Liver (tissue), 9 donors: ENCODE results near the gene RNPEPL1. TPM values are rescaled to one million over a fixed set of nuclear protein-coding genes. Genes with fewer than 3 reads are reported as not detected.

Experiments
- DNase-seq: peaks from one replicate; pipeline ENCODE4 v3.0.0-alpha.2; 2017; ENCODE audit warnings: low spot score
- H3K27ac ChIP-seq, 2 donors: one replicate each; pipeline ENCODE4 v1.7.0; 2013; ENCODE audit warnings: inconsistent platforms in 2 of 2, low read length in 2 of 2, control low read depth in 1 of 2, low read depth in 1 of 2, mild to moderate bottlenecking in 1 of 2
- H3K27me3 ChIP-seq, 4 donors: one replicate each; pipeline versions ENCODE4 v1.6.1 to v1.7.0; 2013; ENCODE audit warnings: low read length in 3 of 4, inconsistent platforms in 1 of 4, mild to moderate bottlenecking in 1 of 4, moderate library complexity in 1 of 4; ENCODE audit not compliant: control insufficient read depth in 4 of 4, insufficient read depth in 4 of 4
- H3K36me3 ChIP-seq, 4 donors: one replicate each; pipeline versions ENCODE4 v1.6.1 to v1.7.0; 2013; ENCODE audit warnings: low read length in 3 of 4, mild to moderate bottlenecking in 3 of 4, low read depth in 1 of 4, moderate library complexity in 1 of 4; ENCODE audit not compliant: control insufficient read depth in 4 of 4, insufficient read depth in 3 of 4
- H3K4me1 ChIP-seq, 4 donors: one replicate each; pipeline versions ENCODE4 v1.6.1 to v1.7.0; 2013; ENCODE audit warnings: low read length in 3 of 4, mild to moderate bottlenecking in 3 of 4, moderate library complexity in 1 of 4; ENCODE audit not compliant: control insufficient read depth in 4 of 4, insufficient read depth in 4 of 4
- H3K4me3 ChIP-seq, 3 donors: one replicate each; pipeline versions ENCODE4 v1.6.1 to v1.7.0; 2013; ENCODE audit warnings: low read length in 3 of 3, control low read depth in 1 of 3, low read depth in 1 of 3, mild to moderate bottlenecking in 1 of 3
- H3K9ac ChIP-seq, 2 donors: one replicate each; pipeline ENCODE4 v1.7.0; 2013; ENCODE audit warnings: low read length in 2 of 2, mild to moderate bottlenecking in 2 of 2, moderate library complexity in 2 of 2, control low read depth in 1 of 2, low read depth in 1 of 2
- H3K9me3 ChIP-seq, 4 donors: one replicate each; pipeline versions ENCODE4 v1.6.1 to v1.7.0; 2013; ENCODE audit warnings: low read length in 3 of 4; ENCODE audit not compliant: control insufficient read depth in 4 of 4
- EGR1 ChIP-seq, 2 donors: IDR thresholded peaks; 2 replicates each; pipeline ENCODE4 v1.6.1; 2016 to 2018; ENCODE audit warnings: antibody characterized with exemption in 2 of 2, low read depth in 2 of 2
- FOXA1 ChIP-seq: IDR thresholded peaks from 2 replicates; pipeline ENCODE4 v1.6.1; 2016; ENCODE audit warnings: antibody characterized with exemption
- FOXA2 ChIP-seq: IDR thresholded peaks from 2 replicates; pipeline ENCODE4 v1.6.1; 2016; ENCODE audit warnings: antibody characterized with exemption
- GABPA ChIP-seq, 2 donors: IDR thresholded peaks in 1 of 2; conservative IDR thresholded peaks in 1 of 2; 2 replicates each; pipeline ENCODE4 v1.6.1; 2016; ENCODE audit warnings: antibody characterized with exemption in 2 of 2, mild to moderate bottlenecking in 1 of 2, moderate library complexity in 1 of 2
- HNF4A ChIP-seq, 2 donors: conservative IDR thresholded peaks; 2 replicates each; pipeline ENCODE4 v1.6.1; 2016; ENCODE audit warnings: antibody characterized with exemption in 2 of 2, mild to moderate bottlenecking in 2 of 2
- HNF4G ChIP-seq: IDR thresholded peaks from 2 replicates; pipeline ENCODE4 v1.6.1; 2016; ENCODE audit warnings: antibody characterized with exemption
- JUND ChIP-seq, 2 donors: IDR thresholded peaks; 2 replicates each; pipeline ENCODE4 v1.6.1; 2016; ENCODE audit warnings: antibody characterized with exemption in 2 of 2
- NR2F2 ChIP-seq: IDR thresholded peaks from 2 replicates; pipeline ENCODE4 v1.6.1; 2016; ENCODE audit warnings: antibody characterized with exemption
- RAD21 ChIP-seq, 2 donors: IDR thresholded peaks; 2 replicates each; pipeline ENCODE4 v1.6.1; 2016; ENCODE audit warnings: antibody characterized with exemption in 2 of 2, mild to moderate bottlenecking in 2 of 2
- SP1 ChIP-seq: IDR thresholded peaks from 2 replicates; pipeline ENCODE4 v1.6.1; 2018; ENCODE audit warnings: antibody characterized with exemption, mild to moderate bottlenecking
- TAF1 ChIP-seq: conservative IDR thresholded peaks from 2 replicates; pipeline ENCODE4 v1.6.1; 2016; ENCODE audit warnings: antibody characterized with exemption, mild to moderate bottlenecking
- YY1 ChIP-seq: IDR thresholded peaks from 2 replicates; pipeline ENCODE4 v1.6.1; 2016; ENCODE audit warnings: antibody characterized with exemption, mild to moderate bottlenecking
- WGBS: extraction: QIAGEN DNeasy Blood & Tissue Kit; methylation state at CpG from one replicate; pipeline ENCODE4 v1.1.7; 2013; 5-methylcytosine and 5-hydroxymethylcytosine counted together
- polyA plus RNA-seq, 2 donors: library from polyadenylated mRNA; stranded (reverse) in 1 of 2; unstranded in 1 of 2; fragments of 200-250 nt in 1 of 2; fragments of >200 nt in 1 of 2; fragmentation: Nextera tagmentation in 1 of 2; extraction: Ambion mirVana in 1 of 2; gene quantifications; one replicate each; pipeline versions ENCODE4 v1.2.1 to v1.2.3, GENCODE V29; 2013 to 2015
- total RNA-seq, 2 donors: library from RNA; depleted of rRNA; stranded (reverse); fragments of >200 nt; gene quantifications; one replicate each; pipeline ENCODE4 v1.2.3, GENCODE V29; 2014
- TF ChIP-seq, protein P1 (sequence below): IDR thresholded peaks from 2 replicates; pipeline ENCODE4 v1.6.1; 2016; ENCODE audit warnings: antibody characterized with exemption
- TF ChIP-seq, protein P2 (sequence below): fragments of 150-350 bp; IDR thresholded peaks from 2 replicates; pipeline ENCODE4 v1.5.1; 2017; ENCODE audit warnings: improper control_type of control experiment, low read depth, low read length; ENCODE audit not compliant: missing input control
- TF ChIP-seq, protein P3 (sequence below): IDR thresholded peaks from 2 replicates; pipeline ENCODE4 v1.6.1; 2016; ENCODE audit warnings: antibody characterized with exemption, mild to moderate bottlenecking
- TF ChIP-seq, protein P4 (sequence below): IDR thresholded peaks from 2 replicates; pipeline ENCODE4 v1.6.1; 2016; ENCODE audit warnings: antibody characterized with exemption
- TF ChIP-seq, protein P5 (sequence below): IDR thresholded peaks from 2 replicates; pipeline ENCODE4 v1.6.1; 2016; ENCODE audit warnings: antibody characterized with exemption
- donor health status: healthy.
- donor health status: healthy.
- donor health status: healthy.
- donor health status: healthy.
- donor health status: healthy.

Gene RNPEPL1
- total and polyA plus RNA-seq, 4 donors = 24.8 to 43.9 (median 29.4) TPM

DNA sequence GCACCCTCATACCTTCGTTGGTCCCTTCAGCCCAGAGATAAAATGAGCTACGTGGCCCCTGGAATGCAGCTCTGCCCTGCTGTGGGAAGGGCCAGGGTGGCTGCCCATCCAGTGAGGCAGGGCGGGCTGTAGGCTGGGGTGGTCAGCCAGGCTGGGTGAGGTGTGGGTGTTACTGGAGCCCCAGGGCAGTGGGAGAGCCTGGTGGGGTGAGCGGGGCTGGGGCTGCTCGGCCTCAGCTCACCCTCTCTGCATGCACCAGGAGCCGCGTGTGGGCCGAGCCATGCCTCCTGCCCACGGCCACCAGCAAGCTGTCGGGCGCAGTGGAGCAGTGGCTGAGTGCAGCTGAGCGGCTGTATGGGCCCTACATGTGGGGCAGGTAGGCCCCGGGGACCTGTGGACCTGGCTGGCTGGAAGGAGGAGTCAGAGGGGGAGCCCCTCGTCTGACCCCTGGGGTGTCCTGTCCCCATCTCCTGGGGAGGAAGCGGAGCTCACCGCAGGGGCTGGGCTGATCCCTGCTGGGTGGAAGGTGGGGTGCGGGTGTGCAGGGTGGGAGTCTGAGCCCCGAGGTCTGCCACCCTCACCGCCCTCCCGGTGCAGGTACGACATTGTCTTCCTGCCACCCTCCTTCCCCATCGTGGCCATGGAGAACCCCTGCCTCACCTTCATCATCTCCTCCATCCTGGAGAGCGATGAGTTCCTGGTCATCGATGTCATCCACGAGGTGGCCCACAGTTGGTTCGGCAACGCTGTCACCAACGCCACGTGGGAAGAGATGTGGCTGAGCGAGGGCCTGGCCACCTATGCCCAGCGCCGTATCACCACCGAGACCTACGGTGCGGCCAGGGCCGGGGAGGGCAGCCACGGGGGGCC lies 5.5 kb downstream of the RNPEPL1 start:
- Histone ChIP-seq H3K27me3 (no peaks in the 10 kb centered on the region), H3K9ac (no peak overlapping the region), H3K4me1 (peaks cover 13 to 21% (median 16%) of the 10 kb centered on the region in 4 donors), H3K27ac (no peak overlapping the region), H3K9me3 (no peaks in the 10 kb centered on the region), H3K36me3 (peaks cover 0 to 45% (median 7%) of the 10 kb centered on the region in 4 donors), H3K4me3 (no peak overlapping the region)
- no peak for DNase-seq
- no peak for TF ChIP-seq TAF1
- TF ChIP-seq HNF4G = no peak
- TF ChIP-seq YY1 = no peak
- TF ChIP-seq JUND (IDR thresholded peaks at IDR 0.05) = no peak
- TF ChIP-seq FOXA1 = no peak
- no peak for TF ChIP-seq EGR1 (IDR thresholded peaks at IDR 0.05; ENCODE audit: low read depth in 2 of 2)
- TF ChIP-seq, protein P1, sequence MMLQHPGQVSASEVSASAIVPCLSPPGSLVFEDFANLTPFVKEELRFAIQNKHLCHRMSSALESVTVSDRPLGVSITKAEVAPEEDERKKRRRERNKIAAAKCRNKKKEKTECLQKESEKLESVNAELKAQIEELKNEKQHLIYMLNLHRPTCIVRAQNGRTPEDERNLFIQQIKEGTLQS = no peak
- no peak for TF ChIP-seq GABPA (IDR thresholded peaks at IDR 0.05 in 1 of 2, conservative IDR thresholded peaks at IDR 0.05 in 1 of 2)
- TF ChIP-seq, protein P2, sequence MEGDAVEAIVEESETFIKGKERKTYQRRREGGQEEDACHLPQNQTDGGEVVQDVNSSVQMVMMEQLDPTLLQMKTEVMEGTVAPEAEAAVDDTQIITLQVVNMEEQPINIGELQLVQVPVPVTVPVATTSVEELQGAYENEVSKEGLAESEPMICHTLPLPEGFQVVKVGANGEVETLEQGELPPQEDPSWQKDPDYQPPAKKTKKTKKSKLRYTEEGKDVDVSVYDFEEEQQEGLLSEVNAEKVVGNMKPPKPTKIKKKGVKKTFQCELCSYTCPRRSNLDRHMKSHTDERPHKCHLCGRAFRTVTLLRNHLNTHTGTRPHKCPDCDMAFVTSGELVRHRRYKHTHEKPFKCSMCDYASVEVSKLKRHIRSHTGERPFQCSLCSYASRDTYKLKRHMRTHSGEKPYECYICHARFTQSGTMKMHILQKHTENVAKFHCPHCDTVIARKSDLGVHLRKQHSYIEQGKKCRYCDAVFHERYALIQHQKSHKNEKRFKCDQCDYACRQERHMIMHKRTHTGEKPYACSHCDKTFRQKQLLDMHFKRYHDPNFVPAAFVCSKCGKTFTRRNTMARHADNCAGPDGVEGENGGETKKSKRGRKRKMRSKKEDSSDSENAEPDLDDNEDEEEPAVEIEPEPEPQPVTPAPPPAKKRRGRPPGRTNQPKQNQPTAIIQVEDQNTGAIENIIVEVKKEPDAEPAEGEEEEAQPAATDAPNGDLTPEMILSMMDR = no peak
- TF ChIP-seq, protein P3, sequence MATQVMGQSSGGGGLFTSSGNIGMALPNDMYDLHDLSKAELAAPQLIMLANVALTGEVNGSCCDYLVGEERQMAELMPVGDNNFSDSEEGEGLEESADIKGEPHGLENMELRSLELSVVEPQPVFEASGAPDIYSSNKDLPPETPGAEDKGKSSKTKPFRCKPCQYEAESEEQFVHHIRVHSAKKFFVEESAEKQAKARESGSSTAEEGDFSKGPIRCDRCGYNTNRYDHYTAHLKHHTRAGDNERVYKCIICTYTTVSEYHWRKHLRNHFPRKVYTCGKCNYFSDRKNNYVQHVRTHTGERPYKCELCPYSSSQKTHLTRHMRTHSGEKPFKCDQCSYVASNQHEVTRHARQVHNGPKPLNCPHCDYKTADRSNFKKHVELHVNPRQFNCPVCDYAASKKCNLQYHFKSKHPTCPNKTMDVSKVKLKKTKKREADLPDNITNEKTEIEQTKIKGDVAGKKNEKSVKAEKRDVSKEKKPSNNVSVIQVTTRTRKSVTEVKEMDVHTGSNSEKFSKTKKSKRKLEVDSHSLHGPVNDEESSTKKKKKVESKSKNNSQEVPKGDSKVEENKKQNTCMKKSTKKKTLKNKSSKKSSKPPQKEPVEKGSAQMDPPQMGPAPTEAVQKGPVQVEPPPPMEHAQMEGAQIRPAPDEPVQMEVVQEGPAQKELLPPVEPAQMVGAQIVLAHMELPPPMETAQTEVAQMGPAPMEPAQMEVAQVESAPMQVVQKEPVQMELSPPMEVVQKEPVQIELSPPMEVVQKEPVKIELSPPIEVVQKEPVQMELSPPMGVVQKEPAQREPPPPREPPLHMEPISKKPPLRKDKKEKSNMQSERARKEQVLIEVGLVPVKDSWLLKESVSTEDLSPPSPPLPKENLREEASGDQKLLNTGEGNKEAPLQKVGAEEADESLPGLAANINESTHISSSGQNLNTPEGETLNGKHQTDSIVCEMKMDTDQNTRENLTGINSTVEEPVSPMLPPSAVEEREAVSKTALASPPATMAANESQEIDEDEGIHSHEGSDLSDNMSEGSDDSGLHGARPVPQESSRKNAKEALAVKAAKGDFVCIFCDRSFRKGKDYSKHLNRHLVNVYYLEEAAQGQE = no peak
- TF ChIP-seq, protein P4, sequence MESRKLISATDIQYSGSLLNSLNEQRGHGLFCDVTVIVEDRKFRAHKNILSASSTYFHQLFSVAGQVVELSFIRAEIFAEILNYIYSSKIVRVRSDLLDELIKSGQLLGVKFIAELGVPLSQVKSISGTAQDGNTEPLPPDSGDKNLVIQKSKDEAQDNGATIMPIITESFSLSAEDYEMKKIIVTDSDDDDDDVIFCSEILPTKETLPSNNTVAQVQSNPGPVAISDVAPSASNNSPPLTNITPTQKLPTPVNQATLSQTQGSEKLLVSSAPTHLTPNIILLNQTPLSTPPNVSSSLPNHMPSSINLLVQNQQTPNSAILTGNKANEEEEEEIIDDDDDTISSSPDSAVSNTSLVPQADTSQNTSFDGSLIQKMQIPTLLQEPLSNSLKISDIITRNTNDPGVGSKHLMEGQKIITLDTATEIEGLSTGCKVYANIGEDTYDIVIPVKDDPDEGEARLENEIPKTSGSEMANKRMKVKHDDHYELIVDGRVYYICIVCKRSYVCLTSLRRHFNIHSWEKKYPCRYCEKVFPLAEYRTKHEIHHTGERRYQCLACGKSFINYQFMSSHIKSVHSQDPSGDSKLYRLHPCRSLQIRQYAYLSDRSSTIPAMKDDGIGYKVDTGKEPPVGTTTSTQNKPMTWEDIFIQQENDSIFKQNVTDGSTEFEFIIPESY = no peak
- TF ChIP-seq NR2F2 = no peak
- TF ChIP-seq HNF4A (conservative IDR thresholded peaks at IDR 0.05) = no peak
- no peak for TF ChIP-seq SP1
- TF ChIP-seq FOXA2 = no peak
- no peak for TF ChIP-seq RAD21 (IDR thresholded peaks at IDR 0.05)
- TF ChIP-seq, protein P5, sequence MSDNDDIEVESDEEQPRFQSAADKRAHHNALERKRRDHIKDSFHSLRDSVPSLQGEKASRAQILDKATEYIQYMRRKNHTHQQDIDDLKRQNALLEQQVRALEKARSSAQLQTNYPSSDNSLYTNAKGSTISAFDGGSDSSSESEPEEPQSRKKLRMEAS = no peak
- WGBS = 94% methylated on average over 37 of the region's 37 CpGs
